GM12891 (cell line): Measurements from ENCODE around the gene ZNF148.

Experiments
- PAX5 ChIP-seq: IDR thresholded peaks from 2 replicates; pipeline ENCODE4 v1.6.1; 2011; ENCODE audit warnings: low read length, moderate library complexity, mild to moderate bottlenecking; ENCODE audit not compliant: insufficient read depth, severe bottlenecking
- POLR2A ChIP-seq: IDR thresholded peaks from 2 replicates; pipeline ENCODE4 v1.6.1; 2011; ENCODE audit warnings: low read depth, low read length, control low read depth
- POLR2AphosphoS5 ChIP-seq: IDR thresholded peaks from 2 replicates; pipeline ENCODE4 v1.6.1; 2011; ENCODE audit warnings: low read depth, low read length, control low read depth
- POU2F2 ChIP-seq: IDR thresholded peaks from 2 replicates; pipeline ENCODE4 v1.6.1; 2011; ENCODE audit warnings: low read depth, mild to moderate bottlenecking, control low read depth, low read length, moderate library complexity
- SPI1 ChIP-seq: IDR thresholded peaks from 2 replicates; pipeline ENCODE4 v1.6.1; 2011; ENCODE audit warnings: low read depth, low read length, control low read depth
- TAF1 ChIP-seq: IDR thresholded peaks from 2 replicates; pipeline ENCODE4 v1.6.1; 2011; ENCODE audit warnings: low read depth, low read length, control low read depth

DNA sequence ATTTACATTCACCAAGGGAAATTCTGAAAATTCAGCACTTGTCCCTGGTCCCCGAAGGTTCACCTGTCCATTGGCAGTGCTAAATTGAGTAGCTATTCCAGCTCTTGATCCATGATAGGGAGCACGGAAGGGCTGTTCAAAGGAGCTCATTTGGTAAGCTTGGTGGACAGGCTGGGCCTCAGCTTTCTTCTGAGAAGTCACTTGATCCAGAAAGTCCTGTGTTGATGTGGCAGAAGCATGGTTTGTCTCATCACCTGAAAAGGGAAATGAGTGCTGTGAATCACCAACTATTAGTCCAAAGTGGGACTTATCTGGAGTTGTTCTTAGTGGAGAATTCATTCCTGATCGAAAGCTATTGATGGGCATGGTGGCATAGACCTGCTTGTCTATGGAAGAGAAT, 142.7 kb downstream of the ZNF148 start:
- no peak for TF ChIP-seq POLR2A
- TF ChIP-seq POU2F2 = no peak
- TF ChIP-seq POLR2AphosphoS5 = no peak
- TF ChIP-seq PAX5 = no peak
- 0 out of 2 replicates have a peak, but pooled peaks have one; percentile 31 for TF ChIP-seq SPI1
- TF ChIP-seq TAF1 = no peak
